ENCODE data around the gene NEUROG1.
"Not testable (repeated sequence)": the region's sequence is repeated elsewhere in the genome, so short reads cannot be mapped to it uniquely, and the experiment has no call there.

NEUROG1 gene

DNA sequence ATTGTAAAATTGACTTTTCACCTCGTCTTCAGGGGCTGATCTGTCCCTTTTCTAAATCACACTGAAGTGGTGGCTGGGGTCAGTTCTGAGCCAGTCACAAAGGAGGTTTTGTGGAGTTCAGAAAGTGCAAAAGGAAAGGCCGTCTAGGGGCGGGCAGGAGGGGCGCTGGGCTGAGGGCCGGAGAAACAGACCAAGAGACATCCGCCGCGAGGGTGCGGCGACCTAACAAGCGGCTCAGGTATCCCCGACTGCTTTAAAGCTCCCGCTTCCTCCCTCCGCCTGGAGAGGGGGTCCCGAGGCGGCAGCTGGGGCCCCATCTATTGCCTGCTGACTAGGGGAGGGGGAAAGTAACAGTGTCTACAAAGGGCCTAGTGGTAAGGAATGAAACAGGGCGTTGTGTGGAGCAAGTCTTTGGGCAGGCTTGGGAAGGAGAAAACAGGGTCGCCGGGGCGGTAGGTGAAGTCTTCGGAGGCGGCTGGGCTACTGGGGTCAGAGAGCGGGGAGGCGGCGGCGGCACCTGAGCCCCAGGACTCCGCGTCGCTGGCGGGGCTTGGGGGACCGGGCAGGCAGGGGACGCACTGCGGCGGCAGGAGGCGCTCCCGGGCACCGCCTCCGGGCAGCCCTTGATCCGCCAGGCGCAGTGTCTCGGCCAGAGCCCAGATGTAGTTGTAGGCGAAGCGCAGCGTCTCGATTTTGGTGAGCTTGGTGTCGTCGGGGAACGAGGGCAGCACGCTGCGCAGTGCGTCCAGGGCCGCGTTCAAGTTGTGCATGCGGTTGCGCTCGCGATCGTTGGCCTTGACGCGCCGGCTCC lies 950 bp downstream of the NEUROG1 start:
- no peak for DNase-seq

DNA sequence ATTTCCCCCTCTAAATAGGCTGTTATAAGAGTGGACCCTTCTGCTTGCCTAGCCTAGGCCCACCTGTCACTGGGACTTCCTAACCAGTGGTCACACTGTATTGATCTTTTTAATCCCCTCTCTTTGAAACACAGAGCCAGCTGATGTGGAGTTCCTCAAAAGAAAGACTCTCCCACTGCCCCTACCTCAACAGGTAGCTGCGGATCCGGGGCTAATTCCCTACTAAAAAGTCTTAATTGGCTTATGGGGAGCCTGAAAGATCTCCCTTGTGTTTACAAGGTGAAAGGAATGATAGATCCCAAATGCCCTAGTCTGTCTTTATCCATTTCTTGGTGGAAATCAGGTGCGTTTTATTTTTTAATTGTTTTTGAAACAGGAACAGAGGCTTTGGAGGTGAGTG lies 2.0 kb downstream of the NEUROG1 start:
- DNase-seq: no peak

DNA sequence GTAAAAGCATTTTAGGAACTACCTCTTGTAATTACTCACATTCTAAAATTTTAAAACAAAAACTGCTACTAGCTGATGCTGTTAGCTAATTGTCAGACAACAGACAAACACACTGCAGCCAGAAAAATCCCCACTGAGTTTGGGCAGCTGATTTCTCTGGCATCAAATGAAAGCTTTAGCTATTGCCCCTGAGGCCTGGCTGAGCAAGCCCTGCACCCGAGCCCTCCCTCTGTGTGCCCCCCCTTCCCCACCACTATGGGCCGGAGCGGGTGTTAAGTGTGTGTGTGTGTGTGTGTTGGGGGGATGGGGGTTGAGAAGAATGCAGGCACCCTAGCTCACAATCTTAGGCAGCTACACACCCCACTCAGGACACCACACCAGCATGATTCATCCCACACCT lies 2.4 kb downstream of the NEUROG1 start:
- DNase-seq: no peak

DNA sequence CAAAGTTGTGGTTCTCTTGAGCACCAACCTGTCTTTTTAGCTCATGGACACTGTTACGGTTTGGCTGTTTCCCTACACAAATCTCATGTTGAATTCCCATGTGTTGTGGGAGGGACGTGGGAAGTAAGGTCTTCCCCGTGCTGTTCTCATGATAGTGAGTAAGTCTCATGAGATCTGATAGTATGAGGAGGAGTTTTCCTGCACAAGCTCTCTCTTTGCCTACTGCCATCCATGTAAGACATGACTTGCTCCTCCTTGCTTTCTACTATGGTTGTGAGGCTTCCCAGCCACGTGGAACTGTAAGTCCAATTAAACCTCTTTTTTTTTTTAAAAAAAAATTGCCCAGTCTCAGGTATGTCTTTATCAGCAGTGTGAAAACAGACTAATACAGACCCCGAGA lies 6.2 kb downstream of the NEUROG1 start:
- DNase-seq: not testable (repeated sequence)

DNA sequence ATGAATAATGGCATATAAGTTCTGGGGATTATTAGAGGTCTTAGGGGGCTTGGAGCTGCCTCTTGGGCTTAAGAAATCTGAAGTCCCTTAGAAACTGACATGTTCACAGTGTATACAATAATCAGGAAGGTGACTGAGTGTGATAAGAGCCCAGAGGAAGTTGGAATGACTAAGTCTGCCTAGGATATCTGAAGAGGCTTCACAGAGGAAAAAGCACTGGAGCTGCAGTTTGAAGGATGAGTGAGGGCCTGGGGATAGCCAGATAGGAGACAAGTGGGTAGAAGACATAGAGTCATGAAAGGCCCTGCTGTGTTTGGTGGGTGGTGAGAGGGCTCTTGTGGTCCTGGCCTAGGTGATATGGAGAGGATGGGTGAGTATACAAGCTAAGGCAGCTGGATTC lies 8.8 kb downstream of the NEUROG1 start:
- DNase-seq: no peak

DNA sequence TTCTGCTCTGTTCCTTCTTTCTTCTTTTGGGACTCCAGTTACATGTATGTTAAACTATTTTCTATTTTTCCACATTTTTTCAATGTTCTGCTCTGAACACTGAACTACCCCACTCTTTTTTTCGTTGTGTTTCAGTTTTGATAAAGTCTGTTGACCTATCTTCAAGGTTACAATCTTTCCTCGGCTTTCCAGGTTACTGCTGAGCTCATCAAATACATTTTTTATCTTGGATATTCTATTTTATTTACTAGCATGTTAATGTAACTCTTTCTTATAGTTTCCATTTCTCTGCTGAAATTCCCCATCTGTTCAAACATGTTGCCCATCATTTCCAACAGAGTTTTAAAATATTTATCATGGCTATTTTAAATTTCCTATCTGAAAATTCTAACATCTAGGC lies 13.8 kb downstream of the NEUROG1 start:
- no peak for DNase-seq

DNA sequence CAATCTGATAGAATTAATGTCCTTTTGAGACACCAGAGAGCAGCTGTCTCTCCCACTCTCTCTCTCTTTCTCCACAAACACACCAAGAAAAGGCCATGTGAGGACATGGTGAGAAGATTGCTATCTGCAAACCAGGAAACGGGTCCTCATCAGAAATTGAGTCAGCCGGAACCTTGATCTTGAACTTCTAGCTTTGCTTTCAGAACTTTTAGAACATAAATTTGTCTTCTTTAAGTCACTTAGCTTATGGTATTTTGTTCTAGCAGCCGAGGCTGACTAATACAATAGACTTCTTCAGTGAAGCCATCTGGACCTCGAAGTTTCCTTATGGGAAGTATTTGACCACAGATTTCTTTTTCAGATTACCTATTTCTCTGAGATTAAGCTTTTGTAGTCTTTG lies 18.1 kb downstream of the NEUROG1 start:
- DNase-seq: no peak

DNA sequence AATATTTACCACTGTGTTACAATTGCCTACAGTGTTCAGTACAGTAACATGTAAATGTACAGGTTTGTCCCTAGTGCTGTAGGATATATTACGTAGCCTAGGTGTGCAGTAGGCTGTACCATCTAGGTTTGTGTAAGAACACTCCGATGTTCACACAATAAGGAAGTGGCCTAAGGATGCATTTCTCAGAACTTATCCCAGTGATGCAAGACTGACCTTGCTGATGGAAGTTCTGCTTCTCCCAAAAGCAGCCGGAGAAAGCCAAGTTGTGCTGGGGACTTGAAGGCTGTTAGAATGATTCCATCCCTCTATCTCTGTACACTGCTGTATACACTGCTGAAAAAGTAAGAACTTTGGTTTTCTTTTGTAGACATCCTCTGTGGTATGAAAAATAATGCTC lies 21.6 kb downstream of the NEUROG1 start:
- no peak for DNase-seq

DNA sequence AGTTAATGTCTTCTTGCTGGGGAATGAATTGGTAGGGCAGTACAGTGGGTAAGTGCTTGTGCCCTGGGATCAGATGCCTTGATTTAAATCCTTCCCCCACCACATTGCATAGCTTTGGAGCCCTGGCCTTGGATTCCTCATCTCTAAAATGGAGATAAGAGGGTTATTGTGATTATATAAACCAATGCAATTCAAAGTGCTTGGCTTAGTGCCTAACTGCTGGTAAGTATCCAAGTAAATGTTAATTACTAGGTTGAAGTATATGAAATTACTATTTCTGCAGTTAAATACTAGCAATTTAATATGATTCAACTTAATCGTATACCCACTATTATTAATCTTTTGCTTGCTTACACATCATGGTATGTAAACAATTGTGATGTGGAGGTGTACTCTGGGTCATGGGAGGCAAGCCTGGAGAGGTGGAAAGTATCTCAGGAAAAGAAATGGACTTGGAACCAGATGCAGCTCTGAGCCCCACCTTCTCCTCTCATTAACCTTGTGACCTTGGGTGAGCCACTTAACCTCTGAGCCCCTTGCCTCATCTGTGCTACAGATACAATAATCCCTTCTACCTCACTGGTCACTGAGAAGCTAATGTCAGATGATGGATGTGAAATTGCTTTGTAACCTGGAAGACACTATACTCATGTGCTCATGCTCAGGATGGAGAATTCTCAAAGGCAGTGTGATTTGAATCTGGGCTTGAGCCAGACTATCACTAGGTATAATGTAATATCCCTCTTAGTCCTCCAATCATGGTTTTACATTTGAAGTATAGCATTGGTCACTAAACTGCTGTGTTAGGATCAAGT lies 23.8 kb downstream of the NEUROG1 start:
- no peak for DNase-seq

DNA sequence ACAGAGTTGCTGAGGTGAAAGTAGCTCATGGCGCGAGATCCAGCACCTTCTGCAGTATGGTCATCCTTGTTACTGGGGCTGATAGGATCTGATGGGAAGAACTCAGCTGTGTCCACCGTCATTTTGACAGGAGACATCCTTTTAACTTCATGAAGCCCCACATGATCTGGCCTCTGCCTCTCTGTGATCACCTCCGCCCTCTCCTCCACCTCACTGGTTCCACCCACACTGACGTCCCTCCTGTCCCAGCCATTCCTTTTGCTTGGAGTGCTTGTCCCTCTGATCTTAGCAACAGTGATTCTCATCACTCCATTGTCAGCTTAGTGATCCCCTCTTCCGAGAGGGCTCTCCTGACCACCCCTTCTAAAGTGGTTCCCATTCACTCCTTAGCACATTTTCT lies 25.8 kb downstream of the NEUROG1 start:
- no peak for DNase-seq

DNA sequence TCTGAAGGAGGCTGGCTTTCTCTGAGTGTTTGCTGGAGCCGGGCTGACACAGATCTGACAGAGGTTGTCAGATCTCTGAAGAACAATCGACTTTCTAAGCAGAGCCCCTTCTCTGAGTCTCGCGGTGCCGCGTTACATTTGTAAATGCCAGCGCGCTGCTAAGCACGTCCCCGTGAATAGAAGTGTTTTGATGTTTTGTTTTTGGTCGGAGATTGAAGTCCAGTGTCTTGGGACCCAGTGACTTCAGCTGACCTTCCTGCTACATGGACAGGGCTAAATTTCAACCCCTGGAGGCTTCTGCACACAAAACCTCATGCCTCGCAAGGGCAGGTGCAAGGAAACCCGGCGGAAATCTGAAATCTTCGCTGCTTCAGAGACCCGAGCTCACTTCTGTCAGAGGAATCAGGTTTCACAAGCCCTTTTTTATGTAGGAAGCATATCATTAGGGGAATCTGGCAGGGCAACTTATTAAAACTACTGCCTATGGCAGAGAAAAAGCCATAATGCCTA lies 27.2 kb downstream of the NEUROG1 start:
- peak; percentile 66 for DNase-seq

DNA sequence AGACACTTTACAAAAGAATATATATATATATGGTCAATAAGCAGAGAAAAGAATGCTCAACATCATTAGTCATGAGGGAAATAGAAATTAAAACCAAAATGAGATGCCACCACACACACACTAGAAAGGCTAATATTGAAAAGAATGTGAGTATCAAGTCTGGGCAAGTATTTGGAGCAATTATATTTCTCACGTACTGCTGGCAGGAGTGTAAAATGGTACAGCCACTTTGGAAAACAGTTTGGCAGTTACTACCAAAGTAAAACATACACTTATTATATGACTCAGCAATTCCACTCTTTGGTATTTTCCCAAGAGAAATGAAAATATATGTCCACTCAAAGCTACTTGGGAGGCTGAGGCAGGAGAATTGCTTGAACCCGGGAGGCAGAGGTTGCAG lies 29.8 kb downstream of the NEUROG1 start:
- no peak for DNase-seq

DNA sequence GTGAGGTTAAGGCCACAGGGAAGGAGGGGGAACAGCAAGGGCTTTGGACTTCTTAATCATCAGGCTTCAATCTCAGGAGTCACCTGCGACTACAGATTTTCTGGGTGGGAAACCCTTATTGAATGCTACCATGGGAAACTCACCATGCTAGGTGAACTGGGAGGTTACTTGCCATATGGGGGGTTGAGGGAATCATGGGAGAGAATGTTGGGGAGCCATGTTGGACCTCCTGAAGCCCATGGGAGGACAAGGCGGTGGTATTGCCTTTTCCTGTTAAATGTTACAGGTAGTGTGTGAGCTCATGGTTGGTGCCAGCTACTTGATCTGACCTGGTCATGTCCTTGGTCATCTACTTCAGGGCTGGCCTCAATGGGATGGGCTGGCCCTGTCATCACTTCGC lies 31.4 kb downstream of the NEUROG1 start:
- DNase-seq: no peak

DNA sequence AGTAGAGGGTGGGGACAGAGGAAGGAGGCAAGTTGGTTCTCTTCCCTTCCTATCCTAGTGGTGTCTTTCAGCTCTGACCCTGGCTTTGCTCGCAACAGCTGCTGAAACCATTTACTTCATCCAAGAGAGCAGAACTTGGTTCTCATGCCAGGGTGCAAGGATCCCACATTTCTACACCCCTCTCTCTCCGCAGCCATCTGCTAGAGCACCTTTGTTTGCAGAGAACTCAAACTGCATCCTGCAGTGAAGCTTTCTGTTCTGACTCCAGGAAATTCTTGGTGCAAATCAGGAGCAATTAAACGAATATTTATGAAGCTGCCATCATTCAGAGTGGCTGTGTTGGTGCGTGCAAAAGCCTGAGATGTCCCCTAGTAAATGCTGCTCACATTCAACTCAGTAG lies 31.9 kb downstream of the NEUROG1 start:
- DNase-seq: no peak

DNA sequence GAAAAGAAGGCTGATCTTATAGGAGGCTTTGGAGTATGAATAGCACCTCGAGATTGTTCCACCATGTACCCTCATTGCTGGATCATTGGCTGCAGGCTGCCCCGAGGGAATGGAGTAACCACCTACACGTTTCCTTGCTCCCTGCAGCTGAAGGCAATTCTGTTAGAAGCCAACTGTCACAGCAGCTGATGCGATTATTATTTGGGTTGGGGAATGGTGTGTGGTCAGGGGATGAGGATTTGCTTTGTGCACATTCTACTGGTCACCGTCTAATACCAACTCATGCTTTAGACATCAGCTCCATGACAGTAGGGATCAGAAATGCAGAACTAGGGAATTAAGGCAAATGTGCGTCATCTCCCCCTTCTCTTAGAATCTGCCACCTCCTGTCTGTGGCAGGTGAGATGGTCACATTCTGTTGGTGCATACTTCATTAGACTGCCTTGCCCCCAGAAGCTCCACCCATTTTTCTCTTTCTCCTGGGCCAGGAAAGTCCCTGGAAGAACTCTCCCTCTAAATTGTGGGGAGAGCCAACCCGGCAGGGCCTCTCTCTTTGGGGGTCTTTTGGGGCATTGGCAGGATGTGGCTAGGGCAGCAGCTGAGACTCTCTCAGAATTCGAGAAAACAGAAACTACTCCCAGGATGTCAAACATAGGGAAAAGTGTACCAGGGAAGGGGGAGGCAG lies 32.8 kb downstream of the NEUROG1 start:
- DNase-seq: no peak

DNA sequence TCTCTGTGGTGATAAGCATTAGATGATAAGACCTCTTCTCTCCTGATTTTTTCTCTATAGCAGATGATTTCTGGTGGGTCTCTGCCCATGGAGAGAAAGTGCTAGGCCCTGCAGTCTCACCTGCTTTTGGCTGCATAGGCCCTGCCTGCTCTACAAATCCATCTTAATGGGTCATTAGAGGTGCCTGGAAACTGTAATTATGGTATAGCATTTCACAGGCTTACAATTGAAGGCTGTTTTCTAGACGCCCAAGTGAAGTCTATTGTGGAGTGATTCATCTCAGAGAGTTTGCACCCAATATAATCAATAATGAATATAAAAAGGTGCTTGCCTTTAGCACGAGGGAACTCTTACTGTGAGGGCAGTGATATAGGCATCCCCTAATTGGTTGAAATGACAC lies 33.8 kb downstream of the NEUROG1 start:
- DNase-seq: no peak

DNA sequence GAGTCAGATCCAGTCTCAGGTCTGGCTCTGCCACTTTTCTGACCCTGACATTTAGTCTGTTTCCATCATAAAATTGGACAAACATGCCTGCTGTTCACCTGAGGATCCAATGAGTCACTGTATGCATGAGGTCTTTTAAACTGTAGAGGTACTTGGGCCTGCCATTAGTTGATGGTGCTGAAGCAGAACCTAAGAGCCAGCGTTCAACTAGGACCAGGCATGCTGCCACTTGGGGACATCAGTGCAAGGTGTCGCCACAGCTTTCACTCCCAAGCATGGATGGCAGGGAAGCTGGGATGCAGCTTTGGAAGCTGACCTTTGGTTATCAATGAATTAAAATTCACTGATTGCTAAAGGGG lies 37.1 kb downstream of the NEUROG1 start:
- DNase-seq: no peak

DNA sequence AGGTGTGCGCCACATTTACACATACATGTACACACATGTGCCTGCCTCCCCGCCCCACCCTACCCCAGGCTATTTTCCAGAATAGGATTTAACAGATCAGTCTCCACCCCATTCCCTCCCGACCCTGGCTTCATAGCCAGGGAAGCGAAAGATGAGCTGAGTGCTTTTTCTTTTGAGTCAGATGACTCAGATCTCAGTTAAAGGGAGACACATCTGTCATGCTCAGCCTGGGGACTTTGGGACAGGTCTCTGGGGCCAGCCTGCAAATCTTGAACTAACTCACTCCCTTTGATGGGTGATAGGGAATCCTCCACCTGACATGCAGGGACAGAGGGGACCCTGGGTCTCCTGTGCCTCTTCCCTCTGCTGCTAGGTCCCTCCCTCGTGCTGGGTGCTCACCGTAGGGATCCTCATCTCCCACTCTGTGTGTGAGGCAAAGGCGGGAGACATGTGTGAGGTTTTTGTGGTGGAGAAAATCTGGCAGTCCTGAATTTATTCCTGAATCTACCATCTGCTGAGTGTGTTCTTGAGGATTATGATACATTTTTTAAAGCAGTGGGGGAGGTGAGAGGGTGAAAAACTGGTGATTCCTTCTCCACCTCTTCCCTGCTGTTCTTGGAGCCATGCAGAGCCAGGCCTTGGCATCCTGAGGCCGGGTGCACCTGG lies 37.7 kb downstream of the NEUROG1 start:
- no peak for DNase-seq

DNA sequence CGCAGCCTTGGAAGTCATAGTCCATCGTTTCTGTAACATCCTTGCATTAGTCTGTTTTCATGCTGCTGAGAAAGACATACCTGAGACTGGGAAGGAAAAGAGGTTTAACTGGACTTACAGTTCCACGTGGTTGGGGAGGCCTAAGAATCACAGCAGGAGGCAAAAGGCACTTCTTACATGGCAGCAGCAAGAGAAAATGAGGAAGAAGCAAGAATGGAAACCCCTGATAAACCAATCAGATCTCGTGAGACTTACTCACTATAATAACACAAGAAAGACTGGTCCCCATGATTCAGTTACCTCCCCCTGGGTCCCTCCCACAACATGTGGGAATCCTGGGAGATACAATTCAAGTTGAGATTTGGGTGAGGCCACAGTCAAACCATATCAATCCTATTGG lies 40.2 kb downstream of the NEUROG1 start:
- DNase-seq: not testable (repeated sequence)

DNA sequence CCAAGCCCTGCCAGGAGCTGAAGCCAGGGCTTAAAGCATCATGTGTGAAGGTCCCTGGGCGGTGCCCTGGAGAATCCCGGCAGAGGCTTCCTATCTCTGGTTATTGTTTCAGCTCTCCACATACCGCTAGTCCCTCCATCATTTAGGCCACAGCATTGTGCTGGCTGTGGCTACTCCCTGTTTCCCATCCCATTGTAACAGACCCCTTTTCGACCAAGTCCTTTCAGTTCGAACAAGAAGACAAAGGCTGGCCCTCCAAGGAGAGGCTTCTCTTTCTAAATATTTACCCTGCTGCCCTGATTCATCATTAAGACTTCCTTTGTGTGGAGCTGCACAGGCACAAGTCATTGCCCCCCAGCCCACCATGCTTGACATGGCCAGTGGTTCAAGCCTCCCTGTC lies 41.6 kb downstream of the NEUROG1 start:
- no peak for DNase-seq

DNA sequence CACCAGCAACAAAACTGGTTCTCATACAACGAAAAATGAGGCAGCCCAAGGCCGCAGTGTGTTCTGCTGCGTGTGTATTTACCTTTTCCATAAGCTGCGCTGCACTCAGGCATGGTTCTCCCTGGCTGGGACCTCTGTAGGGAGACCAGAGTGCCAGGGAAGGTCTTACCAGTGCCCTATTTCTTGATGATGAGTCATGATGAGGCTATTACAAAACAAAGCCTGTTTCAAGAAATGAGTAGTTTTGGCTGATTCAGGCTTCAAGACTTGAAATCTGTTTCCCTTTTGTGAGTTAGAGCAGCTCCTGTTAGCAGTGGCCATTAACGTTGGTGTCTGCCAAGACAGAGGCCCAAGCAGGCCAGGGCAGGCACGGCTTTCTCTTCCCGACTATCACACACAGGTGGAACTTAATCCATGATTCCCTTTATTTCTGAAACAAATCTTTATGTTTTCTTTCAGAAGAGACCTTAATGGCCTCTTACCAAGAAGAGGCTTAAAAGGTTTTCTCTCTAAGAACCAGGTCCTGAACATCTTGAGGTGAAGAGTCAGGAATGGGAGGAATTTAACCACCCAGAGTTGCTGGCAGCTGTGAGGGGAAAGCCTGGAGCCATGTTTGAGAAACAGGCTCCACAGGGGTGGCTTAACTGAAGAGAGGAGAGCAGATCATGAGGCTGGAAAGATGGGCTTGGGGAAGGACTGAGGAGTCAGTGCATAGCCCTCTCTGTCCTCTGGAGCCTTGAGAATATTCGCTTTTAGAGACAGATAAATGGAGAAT lies 42.2 kb downstream of the NEUROG1 start:
- no peak for DNase-seq

DNA sequence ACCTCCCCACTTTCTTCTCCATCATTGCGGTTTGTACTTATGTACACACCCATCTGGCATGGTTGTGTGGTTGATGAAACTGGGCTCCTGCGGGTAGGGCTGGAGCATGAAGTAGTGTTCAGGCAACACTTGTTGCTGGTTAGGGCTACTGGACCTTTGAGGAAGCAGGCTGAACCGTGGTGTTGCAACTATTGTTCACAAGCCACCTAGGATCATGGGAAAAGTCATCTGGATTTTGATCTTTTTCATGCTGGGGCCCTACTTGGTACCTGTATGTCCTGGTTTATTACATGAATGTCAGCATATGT lies 43.5 kb downstream of the NEUROG1 start:
- DNase-seq: no peak
